Measurements from ENCODE around the gene SMARCA2.

DNA sequence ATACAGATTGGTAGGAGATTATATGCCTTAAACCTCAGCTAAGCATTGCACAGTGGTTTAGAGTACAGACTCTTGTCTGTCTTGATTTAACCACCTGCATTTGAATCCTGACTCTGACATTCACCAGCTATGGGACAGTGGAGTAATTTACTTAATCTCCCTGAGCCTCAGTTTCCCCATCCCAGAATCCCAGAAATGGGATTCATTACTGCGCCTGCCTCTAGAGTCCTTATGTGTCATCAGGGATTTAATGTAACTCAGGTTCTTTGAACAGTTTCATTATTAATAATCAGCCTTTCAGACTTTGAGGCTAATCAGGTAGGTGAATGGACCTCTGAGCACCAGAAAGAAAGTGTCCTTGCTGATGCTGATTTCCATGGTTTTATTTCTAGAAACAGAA, 149.1 kb downstream of the SMARCA2 start:
- TF ChIP-seq, protein P1, sequence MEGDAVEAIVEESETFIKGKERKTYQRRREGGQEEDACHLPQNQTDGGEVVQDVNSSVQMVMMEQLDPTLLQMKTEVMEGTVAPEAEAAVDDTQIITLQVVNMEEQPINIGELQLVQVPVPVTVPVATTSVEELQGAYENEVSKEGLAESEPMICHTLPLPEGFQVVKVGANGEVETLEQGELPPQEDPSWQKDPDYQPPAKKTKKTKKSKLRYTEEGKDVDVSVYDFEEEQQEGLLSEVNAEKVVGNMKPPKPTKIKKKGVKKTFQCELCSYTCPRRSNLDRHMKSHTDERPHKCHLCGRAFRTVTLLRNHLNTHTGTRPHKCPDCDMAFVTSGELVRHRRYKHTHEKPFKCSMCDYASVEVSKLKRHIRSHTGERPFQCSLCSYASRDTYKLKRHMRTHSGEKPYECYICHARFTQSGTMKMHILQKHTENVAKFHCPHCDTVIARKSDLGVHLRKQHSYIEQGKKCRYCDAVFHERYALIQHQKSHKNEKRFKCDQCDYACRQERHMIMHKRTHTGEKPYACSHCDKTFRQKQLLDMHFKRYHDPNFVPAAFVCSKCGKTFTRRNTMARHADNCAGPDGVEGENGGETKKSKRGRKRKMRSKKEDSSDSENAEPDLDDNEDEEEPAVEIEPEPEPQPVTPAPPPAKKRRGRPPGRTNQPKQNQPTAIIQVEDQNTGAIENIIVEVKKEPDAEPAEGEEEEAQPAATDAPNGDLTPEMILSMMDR (IDR thresholded peaks at IDR 0.05) = no peak
- TF ChIP-seq ZFP36 (IDR thresholded peaks at IDR 0.05; ENCODE audit: borderline replicate concordance, partially characterized antibody) = no peak
- no peak for TF ChIP-seq RAD21 (conservative IDR thresholded peaks at IDR 0.05 in 1 of 2, IDR thresholded peaks at IDR 0.05 in 1 of 2)
- TF ChIP-seq RCOR1 (IDR thresholded peaks at IDR 0.05; ENCODE audit: low read depth, low read length) = no peak

Data from A549 (cell line).